GM19099 (cell line): ENCODE measurements around the gene JPH3.

Experiments
- POLR2A ChIP-seq: IDR thresholded peaks from 3 replicates; pipeline ENCODE4 v1.6.1; 2011; ENCODE audit warnings: low read depth; ENCODE audit not compliant: insufficient read length; ENCODE audit errors: extremely low read depth

JPH3 gene

GRCh38 chr16:87741700-87742415 lies 139.6 kb downstream of the JPH3 start:
- no peak for TF ChIP-seq POLR2A

DNA sequence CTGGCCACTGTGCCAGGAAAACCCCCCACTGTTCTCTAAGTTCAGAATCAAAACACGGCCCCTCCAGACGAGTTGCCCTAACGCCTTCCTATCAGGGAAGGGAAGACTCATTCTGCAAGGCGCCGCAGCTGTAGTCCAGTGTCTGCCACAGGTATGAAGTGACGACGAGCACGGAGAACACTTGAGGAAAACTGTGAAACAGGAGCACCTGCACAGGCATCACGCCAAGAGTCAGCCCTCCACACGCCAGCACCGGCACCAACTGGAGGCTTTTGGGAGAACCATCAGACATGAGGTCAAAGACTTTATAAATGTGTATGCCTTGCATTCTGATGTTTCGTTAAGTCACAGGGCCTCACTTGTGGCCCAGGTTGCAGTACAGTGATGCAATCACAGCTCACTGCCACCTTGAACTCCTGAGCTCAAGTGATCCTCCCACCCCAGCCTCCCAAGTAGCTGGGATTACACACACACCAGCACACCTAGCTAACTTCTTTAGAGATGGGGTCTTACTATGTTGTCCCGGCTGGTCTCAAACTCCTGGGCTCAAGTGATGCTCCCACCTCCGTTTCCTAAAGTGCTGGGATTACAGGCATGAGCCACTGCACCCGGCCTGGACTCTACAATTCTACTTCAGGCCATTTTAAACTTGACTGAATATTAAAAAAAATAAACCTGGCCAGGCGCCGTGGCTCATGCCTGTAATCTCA lies 140.6 kb downstream of the JPH3 start:
- no peak for TF ChIP-seq POLR2A

- TF ChIP-seq POLR2A = no peak
Observed at GRCh38 chr16:87744750-87745514, 142.6 kb downstream of the JPH3 start.

DNA sequence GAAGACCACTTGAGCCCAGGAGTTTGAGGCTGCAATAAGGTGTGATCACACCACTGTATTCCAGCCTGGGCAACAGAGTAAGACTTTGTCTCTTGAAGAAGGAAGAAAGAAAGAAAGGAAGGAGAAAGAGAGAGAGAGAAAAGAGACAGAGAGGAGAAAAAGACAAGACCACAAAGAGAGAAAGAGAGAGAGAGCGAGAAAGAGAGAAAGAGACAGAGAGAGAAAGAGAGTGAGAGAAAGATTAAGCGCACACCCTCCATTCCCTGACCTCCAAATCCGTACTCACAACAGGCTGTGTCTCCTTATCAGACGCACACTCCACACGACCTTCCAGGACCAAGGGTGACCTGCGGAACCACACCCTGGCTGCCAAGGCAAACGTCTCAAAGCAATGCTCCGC lies 143.9 kb downstream of the JPH3 start:
- TF ChIP-seq POLR2A = no peak
